ENCODE measurements around the gene CDC14B.

CDC14B gene

GRCh38 chr9:96458226-96458625, 161.4 kb downstream of the CDC14B start:
- Histone ChIP-seq H3K9me3 (ENCODE audit: insufficient read depth, low read length, severe bottlenecking) (no peaks in the 10 kb centered on the region), H3K36me3 (ENCODE audit: insufficient read depth, low read length) (no peaks in the 10 kb centered on the region), H3K27me3 (ENCODE audit: insufficient read depth, low read length, poor library complexity) (no peaks in the 10 kb centered on the region), H4K20me1 (ENCODE audit: insufficient read depth, low read length) (no peaks in the 10 kb centered on the region), H3K4me1 (ENCODE audit: insufficient read depth, low read length) (no peaks in the 10 kb centered on the region), H3K27ac (ENCODE audit: low read length) (no peak overlapping the region), H3K4me2 (ENCODE audit: insufficient read depth, low read length) (no peak overlapping the region), H3K79me2 (ENCODE audit: insufficient read depth, low read length) (no peaks in the 10 kb centered on the region), H2AFZ (ENCODE audit: low read depth, low read length) (no peak overlapping the region), H3K4me3 (ENCODE audit: low read depth in 1 of 2, low read length in 2 of 2) (no peak overlapping the region), H3K9ac (ENCODE audit: low read depth, low read length) (no peak overlapping the region)
- TF ChIP-seq, protein P1, sequence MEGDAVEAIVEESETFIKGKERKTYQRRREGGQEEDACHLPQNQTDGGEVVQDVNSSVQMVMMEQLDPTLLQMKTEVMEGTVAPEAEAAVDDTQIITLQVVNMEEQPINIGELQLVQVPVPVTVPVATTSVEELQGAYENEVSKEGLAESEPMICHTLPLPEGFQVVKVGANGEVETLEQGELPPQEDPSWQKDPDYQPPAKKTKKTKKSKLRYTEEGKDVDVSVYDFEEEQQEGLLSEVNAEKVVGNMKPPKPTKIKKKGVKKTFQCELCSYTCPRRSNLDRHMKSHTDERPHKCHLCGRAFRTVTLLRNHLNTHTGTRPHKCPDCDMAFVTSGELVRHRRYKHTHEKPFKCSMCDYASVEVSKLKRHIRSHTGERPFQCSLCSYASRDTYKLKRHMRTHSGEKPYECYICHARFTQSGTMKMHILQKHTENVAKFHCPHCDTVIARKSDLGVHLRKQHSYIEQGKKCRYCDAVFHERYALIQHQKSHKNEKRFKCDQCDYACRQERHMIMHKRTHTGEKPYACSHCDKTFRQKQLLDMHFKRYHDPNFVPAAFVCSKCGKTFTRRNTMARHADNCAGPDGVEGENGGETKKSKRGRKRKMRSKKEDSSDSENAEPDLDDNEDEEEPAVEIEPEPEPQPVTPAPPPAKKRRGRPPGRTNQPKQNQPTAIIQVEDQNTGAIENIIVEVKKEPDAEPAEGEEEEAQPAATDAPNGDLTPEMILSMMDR (IDR thresholded peaks at IDR 0.05; ENCODE audit: borderline replicate concordance, extremely low read depth, low read length, poor library complexity, severe bottlenecking), result no peak
- TF ChIP-seq EZH2 (IDR thresholded peaks at IDR 0.05; ENCODE audit: borderline replicate concordance, low read depth, low read length, severe bottlenecking), result no peak
- DNase-seq (no peak), ATAC-seq (ENCODE audit: insufficient read depth, low read depth) (no peak)

DNA sequence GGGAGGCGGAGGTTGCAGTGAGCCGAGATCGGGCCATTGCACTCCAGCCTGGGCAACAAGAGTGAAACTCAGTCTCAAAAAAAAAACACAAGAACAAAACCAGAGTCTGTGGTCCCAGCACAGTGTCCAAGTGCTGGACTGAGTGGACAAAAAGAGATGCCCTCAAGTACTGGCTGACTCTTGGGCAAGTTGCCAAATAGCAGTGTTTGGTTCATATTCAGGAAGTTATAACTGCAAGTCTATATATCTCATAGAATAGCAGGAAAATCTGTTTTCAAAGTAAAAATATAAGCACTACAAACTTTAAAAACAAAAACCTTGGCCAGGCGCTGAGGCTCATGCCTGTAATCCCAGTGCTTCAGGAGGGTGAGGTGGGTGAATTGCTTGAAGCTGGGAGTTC, 162.4 kb downstream of the CDC14B start:
- Histone ChIP-seq H3K27me3 (ENCODE audit: insufficient read depth, low read length, poor library complexity) (no peaks in the 10 kb centered on the region), H3K79me2 (ENCODE audit: insufficient read depth, low read length) (no peaks in the 10 kb centered on the region), H3K4me1 (ENCODE audit: insufficient read depth, low read length) (no peaks in the 10 kb centered on the region), H3K36me3 (ENCODE audit: insufficient read depth, low read length) (no peaks in the 10 kb centered on the region), H3K9ac (ENCODE audit: low read depth, low read length) (no peak overlapping the region), H2AFZ (ENCODE audit: low read depth, low read length) (no peak overlapping the region), H3K4me2 (ENCODE audit: insufficient read depth, low read length) (no peak overlapping the region), H3K4me3 (ENCODE audit: low read depth in 1 of 2, low read length in 2 of 2) (no peak overlapping the region), H3K9me3 (ENCODE audit: insufficient read depth, low read length, severe bottlenecking) (no peaks in the 10 kb centered on the region), H3K27ac (ENCODE audit: low read length) (no peak overlapping the region), H4K20me1 (ENCODE audit: insufficient read depth, low read length) (no peaks in the 10 kb centered on the region)
- no peak for TF ChIP-seq EZH2 (IDR thresholded peaks at IDR 0.05; ENCODE audit: borderline replicate concordance, low read depth, low read length, severe bottlenecking)
- TF ChIP-seq, protein P1 (IDR thresholded peaks at IDR 0.05; ENCODE audit: borderline replicate concordance, extremely low read depth, low read length, poor library complexity, severe bottlenecking), result no peak
- no peak for ATAC-seq (ENCODE audit: insufficient read depth, low read depth)
- DNase-seq, result no peak

GRCh38 chr9:96453625-96454024, 166.0 kb downstream of the CDC14B start:
- Histone ChIP-seq H3K36me3 (ENCODE audit: insufficient read depth, low read length) (no peaks in the 10 kb centered on the region), H3K4me1 (ENCODE audit: insufficient read depth, low read length) (peaks cover 21% of the 10 kb centered on the region), H4K20me1 (ENCODE audit: insufficient read depth, low read length) (no peaks in the 10 kb centered on the region), H3K4me3 (ENCODE audit: low read depth in 1 of 2, low read length in 2 of 2) (no peak overlapping the region), H3K27me3 (ENCODE audit: insufficient read depth, low read length, poor library complexity) (no peaks in the 10 kb centered on the region), H3K9ac (ENCODE audit: low read depth, low read length) (no peak overlapping the region), H3K79me2 (ENCODE audit: insufficient read depth, low read length) (no peaks in the 10 kb centered on the region), H3K4me2 (ENCODE audit: insufficient read depth, low read length) (no peak overlapping the region), H3K27ac (ENCODE audit: low read length) (no peak overlapping the region), H2AFZ (ENCODE audit: low read depth, low read length) (no peak overlapping the region), H3K9me3 (ENCODE audit: insufficient read depth, low read length, severe bottlenecking) (no peaks in the 10 kb centered on the region)
- ATAC-seq (ENCODE audit: insufficient read depth, low read depth) (no peak), DNase-seq (no peak)
- TF ChIP-seq, protein P1 (IDR thresholded peaks at IDR 0.05; ENCODE audit: borderline replicate concordance, extremely low read depth, low read length, poor library complexity, severe bottlenecking), result peak; percentile 20
- TF ChIP-seq EZH2 (IDR thresholded peaks at IDR 0.05; ENCODE audit: borderline replicate concordance, low read depth, low read length, severe bottlenecking), result no peak
